ENCODE data around the gene NAV2.
A peak's percentile ranks its signal among the peaks of the same experiment; 100 is the strongest.

Gene NAV2

GRCh38 chr11:19793326-19793725 is 80.7 kb downstream of the NAV2 start:
- ATAC-seq = peak; percentile 5; the same call in 2 of the 3 replicates
- TF ChIP-seq ARNTL (CRISPR knock-in tag; IDR thresholded peaks at IDR 0.05; ENCODE audit: borderline replicate concordance, low read depth) = no peak
- TF ChIP-seq, protein P1, sequence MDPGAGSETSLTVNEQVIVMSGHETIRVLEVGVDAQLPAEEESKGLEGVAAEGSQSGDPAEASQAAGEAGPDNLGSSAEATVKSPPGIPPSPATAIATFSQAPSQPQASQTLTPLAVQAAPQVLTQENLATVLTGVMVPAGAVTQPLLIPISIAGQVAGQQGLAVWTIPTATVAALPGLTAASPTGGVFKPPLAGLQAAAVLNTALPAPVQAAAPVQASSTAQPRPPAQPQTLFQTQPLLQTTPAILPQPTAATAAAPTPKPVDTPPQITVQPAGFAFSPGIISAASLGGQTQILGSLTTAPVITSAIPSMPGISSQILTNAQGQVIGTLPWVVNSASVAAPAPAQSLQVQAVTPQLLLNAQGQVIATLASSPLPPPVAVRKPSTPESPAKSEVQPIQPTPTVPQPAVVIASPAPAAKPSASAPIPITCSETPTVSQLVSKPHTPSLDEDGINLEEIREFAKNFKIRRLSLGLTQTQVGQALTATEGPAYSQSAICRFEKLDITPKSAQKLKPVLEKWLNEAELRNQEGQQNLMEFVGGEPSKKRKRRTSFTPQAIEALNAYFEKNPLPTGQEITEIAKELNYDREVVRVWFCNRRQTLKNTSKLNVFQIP (CRISPR knock-in tag; IDR thresholded peaks at IDR 0.05; ENCODE audit: borderline replicate concordance, low read depth) = no peak
- TF ChIP-seq ZNF565 (CRISPR knock-in tag; conservative IDR thresholded peaks at IDR 0.05; ENCODE audit: low read depth) = no peak

GRCh38 chr11:19794161-19794560 is 81.5 kb downstream of the NAV2 start:
- no peak for ATAC-seq
- TF ChIP-seq OSR1 (CRISPR knock-in tag; IDR thresholded peaks at IDR 0.05) = no peak
- no peak for TF ChIP-seq RARB (CRISPR knock-in tag; IDR thresholded peaks at IDR 0.05)
- TF ChIP-seq ZNF70 (CRISPR knock-in tag; IDR thresholded peaks at IDR 0.05) = no peak
- TF ChIP-seq ISL1 (CRISPR knock-in tag; IDR thresholded peaks at IDR 0.05) = no peak
- TF ChIP-seq SNAI2 (CRISPR knock-in tag; IDR thresholded peaks at IDR 0.05) = no peak
- TF ChIP-seq, protein P2, sequence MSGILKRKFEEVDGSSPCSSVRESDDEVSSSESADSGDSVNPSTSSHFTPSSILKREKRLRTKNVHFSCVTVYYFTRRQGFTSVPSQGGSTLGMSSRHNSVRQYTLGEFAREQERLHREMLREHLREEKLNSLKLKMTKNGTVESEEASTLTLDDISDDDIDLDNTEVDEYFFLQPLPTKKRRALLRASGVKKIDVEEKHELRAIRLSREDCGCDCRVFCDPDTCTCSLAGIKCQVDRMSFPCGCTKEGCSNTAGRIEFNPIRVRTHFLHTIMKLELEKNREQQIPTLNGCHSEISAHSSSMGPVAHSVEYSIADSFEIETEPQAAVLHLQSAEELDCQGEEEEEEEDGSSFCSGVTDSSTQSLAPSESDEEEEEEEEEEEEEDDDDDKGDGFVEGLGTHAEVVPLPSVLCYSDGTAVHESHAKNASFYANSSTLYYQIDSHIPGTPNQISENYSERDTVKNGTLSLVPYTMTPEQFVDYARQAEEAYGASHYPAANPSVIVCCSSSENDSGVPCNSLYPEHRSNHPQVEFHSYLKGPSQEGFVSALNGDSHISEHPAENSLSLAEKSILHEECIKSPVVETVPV (CRISPR knock-in tag; IDR thresholded peaks at IDR 0.05) = no peak
- TF ChIP-seq, protein P1 (CRISPR knock-in tag; IDR thresholded peaks at IDR 0.05; ENCODE audit: borderline replicate concordance, low read depth) = no peak
- no peak for TF ChIP-seq ZNF8 (CRISPR knock-in tag; IDR thresholded peaks at IDR 0.05)
- TF ChIP-seq ESRRG (CRISPR knock-in tag; IDR thresholded peaks at IDR 0.05) = no peak

DNA sequence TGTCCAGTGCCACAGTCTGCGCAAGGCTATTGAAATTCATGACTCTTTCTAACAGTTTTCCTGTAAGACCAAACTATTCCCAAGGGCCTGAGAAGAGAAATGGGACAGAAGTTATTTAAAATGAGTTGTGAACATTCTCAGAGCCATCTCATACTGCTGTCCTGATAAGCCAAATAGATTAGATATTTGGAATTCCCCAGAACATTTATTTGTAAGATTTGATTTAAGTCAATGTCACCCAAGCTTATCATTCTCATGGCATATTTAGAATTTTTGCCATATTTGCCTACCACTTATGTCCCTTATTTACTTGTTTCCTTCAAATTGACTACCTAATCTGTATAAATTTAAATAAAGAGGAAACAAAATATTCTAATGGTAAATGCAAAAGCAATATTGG is 82.4 kb downstream of the NAV2 start:
- ATAC-seq = no peak
- TF ChIP-seq ZNF8 (CRISPR knock-in tag; IDR thresholded peaks at IDR 0.05) (no peak), ISL1 (CRISPR knock-in tag; IDR thresholded peaks at IDR 0.05) (peak; percentile 91), ESRRG (CRISPR knock-in tag; IDR thresholded peaks at IDR 0.05) (no peak), ARNTL (CRISPR knock-in tag; IDR thresholded peaks at IDR 0.05; ENCODE audit: borderline replicate concordance, low read depth) (no peak), ZFP3 (CRISPR knock-in tag; IDR thresholded peaks at IDR 0.05) (no peak), ZNF565 (CRISPR knock-in tag; conservative IDR thresholded peaks at IDR 0.05; ENCODE audit: low read depth) (no peak), CSDC2 (CRISPR knock-in tag; IDR thresholded peaks at IDR 0.05) (no peak), ZNF70 (CRISPR knock-in tag; IDR thresholded peaks at IDR 0.05) (no peak), GLIS3 (CRISPR knock-in tag; IDR thresholded peaks at IDR 0.05) (0 out of 2 replicates have a peak, but pooled peaks have one; percentile 44)
- TF ChIP-seq, protein P2 (CRISPR knock-in tag; IDR thresholded peaks at IDR 0.05) = peak; percentile 83; the same call in 1 of the 2 replicates
- TF ChIP-seq, protein P3, sequence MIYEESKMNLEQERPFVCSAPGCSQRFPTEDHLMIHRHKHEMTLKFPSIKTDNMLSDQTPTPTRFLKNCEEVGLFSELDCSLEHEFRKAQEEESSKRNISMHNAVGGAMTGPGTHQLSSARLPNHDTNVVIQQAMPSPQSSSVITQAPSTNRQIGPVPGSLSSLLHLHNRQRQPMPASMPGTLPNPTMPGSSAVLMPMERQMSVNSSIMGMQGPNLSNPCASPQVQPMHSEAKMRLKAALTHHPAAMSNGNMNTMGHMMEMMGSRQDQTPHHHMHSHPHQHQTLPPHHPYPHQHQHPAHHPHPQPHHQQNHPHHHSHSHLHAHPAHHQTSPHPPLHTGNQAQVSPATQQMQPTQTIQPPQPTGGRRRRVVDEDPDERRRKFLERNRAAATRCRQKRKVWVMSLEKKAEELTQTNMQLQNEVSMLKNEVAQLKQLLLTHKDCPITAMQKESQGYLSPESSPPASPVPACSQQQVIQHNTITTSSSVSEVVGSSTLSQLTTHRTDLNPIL (CRISPR knock-in tag; IDR thresholded peaks at IDR 0.05; ENCODE audit: low read depth) = 0 out of 2 replicates have a peak, but pooled peaks have one; percentile 57

DNA sequence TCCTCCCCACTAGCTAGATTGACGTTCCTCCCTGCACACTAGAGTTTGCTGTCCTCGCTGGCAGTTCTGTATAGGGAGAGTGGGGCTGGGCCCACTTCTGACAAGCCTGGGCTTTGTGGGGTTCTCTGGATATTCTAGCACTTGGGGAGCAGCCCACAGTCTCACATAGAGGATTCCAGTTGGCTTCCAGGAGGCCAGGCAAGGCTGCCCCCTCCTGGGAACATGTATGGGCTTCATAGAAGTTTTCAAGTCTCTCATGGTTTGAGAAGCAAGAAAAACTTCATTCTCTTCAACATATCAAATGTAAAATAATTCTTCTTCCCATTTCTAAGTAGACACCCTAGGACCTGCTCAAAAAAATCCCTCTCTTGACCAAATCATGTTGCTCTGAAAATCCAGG is 87.5 kb downstream of the NAV2 start:
- ATAC-seq = peak; percentile 60
- TF ChIP-seq SNAI2 (CRISPR knock-in tag; IDR thresholded peaks at IDR 0.05) (no peak), TSHZ2 (CRISPR knock-in tag; IDR thresholded peaks at IDR 0.05) (no peak), ZFP3 (CRISPR knock-in tag; IDR thresholded peaks at IDR 0.05) (no peak), ESRRG (CRISPR knock-in tag; IDR thresholded peaks at IDR 0.05) (no peak)
- TF ChIP-seq, protein P2 (CRISPR knock-in tag; IDR thresholded peaks at IDR 0.05) = no peak
- TF ChIP-seq, protein P1 (CRISPR knock-in tag; IDR thresholded peaks at IDR 0.05; ENCODE audit: borderline replicate concordance, low read depth) = no peak

All from SK-N-SH treated with all-trans-retinoic acid at 6 μM for 48 hours (cell line).